Ovary (tissue), 3 donors: Measurements from ENCODE around the gene PAX2.

Source experiments
- EP300 ChIP-seq: sonication (generic); formaldehyde crosslinking; IDR thresholded peaks from one replicate; pipeline ENCODE4 v1.6.1; 2017; ENCODE audit warnings: antibody characterized with exemption
- POLR2A ChIP-seq: fragments of 450-650 bp; IDR thresholded peaks from one replicate; pipeline ENCODE4 v1.6.1; 2017; ENCODE audit warnings: antibody characterized with exemption, mild to moderate bottlenecking, moderate library complexity
- TF ChIP-seq, protein P1 (sequence below), 3 donors: fragments of 450-650 bp in 2 of 3; fragments of 200-600 bp in 1 of 3; IDR thresholded peaks; one replicate each; pipeline versions ENCODE4 v1.5.1 to v1.8.0; 2016 to 2022; ENCODE audit warnings: antibody characterized with exemption in 3 of 3, mild to moderate bottlenecking in 1 of 3
- donor health status: DM: no; HTN: no; CAD: no.

DNA sequence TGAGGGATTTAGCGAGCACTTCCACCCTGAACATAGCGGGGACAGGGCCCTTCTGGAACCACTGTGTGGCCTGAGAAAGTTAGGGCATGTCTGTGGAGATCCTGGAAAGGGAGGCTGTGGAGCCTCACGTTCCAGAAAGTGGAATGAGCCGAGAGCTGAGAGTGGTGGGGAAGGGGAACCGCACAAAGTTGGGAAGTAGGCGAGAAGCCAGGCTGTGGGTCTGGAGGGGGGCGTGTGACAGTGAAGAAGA, 10.4 kb upstream of the PAX2 start:
- no peak for TF ChIP-seq POLR2A
- TF ChIP-seq, protein P1, sequence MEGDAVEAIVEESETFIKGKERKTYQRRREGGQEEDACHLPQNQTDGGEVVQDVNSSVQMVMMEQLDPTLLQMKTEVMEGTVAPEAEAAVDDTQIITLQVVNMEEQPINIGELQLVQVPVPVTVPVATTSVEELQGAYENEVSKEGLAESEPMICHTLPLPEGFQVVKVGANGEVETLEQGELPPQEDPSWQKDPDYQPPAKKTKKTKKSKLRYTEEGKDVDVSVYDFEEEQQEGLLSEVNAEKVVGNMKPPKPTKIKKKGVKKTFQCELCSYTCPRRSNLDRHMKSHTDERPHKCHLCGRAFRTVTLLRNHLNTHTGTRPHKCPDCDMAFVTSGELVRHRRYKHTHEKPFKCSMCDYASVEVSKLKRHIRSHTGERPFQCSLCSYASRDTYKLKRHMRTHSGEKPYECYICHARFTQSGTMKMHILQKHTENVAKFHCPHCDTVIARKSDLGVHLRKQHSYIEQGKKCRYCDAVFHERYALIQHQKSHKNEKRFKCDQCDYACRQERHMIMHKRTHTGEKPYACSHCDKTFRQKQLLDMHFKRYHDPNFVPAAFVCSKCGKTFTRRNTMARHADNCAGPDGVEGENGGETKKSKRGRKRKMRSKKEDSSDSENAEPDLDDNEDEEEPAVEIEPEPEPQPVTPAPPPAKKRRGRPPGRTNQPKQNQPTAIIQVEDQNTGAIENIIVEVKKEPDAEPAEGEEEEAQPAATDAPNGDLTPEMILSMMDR (IDR thresholded peaks at IDR 0.05): no peak
- no peak for TF ChIP-seq EP300
